GM18858 (cell line): ENCODE results near the gene UPP1.

Experiments used
- ATAC-seq: cut with Tn5 transposase; IDR thresholded peaks from one replicate; pipeline ENCODE4 v1.9.1; 2021; ENCODE audit not compliant: unreplicated experiment

The UPP1 gene

DNA sequence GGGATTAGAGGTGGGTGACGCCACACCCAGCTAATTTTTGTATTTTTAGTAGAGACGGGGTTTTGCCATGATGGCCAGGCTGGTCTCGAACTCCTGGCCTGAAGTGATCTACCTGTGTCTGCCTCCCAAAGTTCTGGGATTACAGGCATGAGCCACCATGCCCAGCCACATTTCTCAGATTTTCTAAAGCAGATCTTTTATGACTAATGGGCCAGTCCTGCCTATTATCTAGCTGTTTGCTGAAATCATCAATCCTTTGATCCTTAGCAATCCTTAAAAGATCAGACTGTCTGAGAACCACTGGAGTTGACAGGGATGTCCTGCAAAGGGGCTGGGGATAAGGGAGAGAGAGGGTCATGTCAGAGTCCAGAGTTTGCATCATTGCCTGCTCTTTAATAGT, 61.0 kb downstream of the UPP1 start:
- no peak for ATAC-seq

DNA sequence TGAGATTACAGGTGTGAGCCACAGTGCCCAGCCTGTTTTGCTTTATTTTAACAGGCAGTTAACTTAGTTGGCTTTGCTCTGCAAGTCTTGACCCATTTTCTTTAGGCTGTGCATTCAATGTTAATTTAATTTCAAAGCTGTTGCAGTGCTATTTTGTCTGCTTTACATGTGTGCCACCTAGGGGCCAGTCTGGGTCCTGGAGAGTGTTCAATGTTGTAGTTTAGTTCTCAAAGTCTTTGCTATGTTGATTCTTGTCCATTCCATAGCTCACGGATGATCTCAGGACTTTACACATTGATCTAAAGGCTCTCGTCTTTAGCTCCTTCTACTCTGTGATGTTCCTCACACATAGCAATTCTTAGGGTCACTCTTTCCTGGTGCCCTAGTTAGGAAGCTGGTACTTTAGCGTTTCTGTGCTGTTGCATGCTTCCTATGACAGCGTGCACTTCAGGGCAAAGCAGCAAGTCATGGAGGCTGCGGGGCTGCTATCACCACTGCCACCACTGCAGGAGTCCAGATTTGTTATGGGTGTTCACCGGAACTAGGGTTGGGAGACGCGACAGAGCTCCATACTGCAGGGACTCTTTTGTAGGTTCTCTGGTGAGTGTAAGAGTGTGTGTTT, 65.8 kb downstream of the UPP1 start:
- no peak for ATAC-seq
